HG03520 (cell line): ENCODE data around the gene ALDH4A1.
"Not testable (repeated sequence)": the region's sequence is repeated elsewhere in the genome, so short reads cannot be mapped to it uniquely, and the experiment has no call there.

Experiments used
- ATAC-seq: cut with Tn5 transposase; IDR thresholded peaks from one replicate; pipeline ENCODE4 v1.9.1; 2021; ENCODE audit warnings: mild to moderate bottlenecking, moderate library complexity; ENCODE audit not compliant: unreplicated experiment

The ALDH4A1 gene

DNA sequence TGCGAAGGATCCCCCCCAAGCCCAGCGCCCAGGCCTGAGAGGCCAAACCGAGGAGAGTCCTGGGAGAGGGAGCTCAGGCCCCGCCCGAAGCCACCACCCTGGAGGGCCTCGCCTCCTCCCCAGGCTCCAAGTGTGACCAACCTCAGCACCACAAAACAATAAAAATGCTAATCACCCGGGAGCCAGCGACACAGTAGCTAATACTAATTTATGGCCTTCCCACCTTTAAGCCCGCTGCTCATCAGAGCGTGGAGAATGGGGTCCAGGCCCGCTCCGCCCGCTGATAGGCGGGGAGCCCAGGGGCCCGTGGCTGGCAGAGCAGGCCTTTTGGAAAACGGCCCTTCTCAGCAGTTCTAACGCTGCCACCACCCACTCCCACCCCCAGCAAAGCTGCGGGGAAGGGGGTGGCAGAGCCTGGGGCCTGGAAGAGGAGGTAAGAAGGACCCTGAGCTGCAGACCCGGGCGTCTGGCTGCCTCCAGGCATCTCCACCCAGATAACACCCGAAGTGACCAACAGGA, 22.5 kb downstream of the ALDH4A1 start:
- ATAC-seq = no peak

GRCh38 chr1:18879215-18879790, 23.1 kb downstream of the ALDH4A1 start:
- ATAC-seq = no peak

DNA sequence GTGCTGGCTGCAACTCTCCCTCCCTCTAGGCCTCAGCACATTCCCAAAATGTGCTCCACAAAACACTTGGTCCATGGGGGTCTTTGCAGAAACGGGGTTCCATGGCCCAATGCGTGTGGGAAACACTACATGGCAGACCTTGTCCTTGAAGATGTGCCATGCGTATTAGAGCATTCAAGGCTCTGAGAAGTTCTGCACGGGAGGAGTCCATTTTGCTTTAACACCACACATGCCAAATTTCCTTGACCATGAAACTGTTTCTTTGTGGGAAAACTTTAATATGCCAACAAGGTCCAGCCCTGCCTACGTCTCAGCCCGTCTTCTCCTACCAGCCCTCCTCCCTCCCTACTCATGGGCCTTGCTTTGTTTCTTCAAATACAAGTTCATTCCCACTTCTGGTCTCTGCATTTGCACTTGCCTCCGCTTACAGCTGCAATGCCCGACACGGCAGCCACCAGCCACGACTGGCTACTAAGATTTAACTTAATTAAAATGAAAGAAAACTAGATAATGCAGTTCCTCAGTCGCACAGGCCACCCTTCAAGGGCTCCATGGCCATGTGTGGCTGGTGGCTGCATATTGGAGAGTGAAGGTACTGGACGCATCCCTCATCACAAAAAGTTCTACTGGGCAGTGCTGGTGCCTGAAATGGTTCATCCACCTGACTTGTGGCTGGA, 23.7 kb downstream of the ALDH4A1 start:
- ATAC-seq = no peak

DNA sequence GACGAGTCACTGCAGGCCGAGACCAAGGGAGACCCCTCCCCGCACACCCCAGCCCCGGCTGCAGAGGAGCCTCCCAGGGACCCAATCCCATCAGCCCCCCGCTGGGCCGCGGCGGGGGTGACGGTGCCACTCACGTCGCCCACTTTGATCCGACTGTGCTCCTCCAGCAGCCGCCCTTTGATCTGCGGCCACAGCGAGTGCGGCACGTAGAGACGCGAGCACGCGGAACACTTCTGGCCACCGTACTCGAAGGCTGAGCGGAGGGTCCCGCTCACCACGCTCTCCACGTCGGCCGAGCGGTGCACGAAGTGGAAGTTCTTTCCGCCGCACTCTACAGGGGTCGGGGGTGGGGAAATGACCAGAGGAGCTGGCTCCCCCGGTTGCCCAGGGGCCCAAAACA, 25.1 kb downstream of the ALDH4A1 start:
- no peak for ATAC-seq

DNA sequence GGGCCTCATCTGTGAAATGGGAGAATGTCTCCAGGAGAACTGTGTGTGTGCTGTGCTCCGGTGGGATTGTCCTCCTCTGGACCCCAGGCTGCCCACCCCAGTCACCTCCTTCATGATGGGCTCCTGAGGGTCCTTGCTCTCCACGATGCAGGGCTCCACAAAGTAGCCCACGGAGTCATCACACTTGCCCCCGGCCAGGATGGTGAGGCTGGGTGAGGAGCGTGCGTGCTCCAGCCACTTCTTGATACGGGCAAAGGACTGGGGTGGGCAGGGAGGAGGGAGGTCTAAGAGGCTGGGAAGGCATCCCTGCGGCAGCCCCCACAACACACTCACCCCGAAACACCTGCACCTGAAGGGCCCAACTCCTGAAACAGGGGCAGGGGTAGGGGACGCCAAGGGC, 26.1 kb downstream of the ALDH4A1 start:
- ATAC-seq = no peak

DNA sequence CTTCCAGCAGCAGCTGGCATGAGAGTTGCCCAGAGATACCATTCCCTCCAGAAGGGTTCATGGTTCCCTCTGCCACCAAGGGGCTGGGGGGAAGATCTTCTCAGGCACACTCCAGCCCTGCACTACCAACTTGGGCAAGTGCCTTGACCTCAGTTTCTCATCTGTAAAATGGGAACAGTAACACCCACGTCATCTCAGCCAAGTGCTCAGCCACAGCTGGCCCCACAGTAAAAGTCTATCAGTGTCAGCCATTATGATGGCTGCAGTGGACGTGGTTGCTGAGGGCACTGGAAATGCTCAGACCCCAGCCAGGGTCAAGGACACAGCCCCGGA, 26.6 kb downstream of the ALDH4A1 start:
- no peak for ATAC-seq

- ATAC-seq = no peak
Observed at GRCh38 chr1:18875107-18875795, 27.1 kb downstream of the ALDH4A1 start.

GRCh38 chr1:18874600-18874999, 27.8 kb downstream of the ALDH4A1 start:
- ATAC-seq = no peak

DNA sequence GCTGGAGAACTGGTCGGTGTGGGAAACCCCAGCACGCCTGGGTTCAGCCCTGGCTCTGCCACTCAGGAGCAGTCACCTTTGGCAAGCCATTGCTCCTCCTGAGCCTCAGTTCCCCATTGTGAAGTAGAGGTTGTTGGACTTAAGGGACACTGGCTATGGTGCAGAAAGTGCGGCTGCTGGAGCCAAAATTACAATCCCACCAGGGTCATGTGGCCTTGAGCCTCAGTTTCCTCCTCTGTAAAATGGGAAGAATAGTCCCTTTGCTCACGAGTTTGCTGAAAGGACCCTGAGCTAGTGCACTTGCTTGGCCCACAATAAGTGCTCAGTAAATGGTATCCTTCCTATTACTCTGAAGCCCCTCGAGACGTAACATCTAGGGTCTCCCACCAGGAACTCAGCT, 28.3 kb downstream of the ALDH4A1 start:
- no peak for ATAC-seq

- ATAC-seq = no peak
Observed at GRCh38 chr1:18872071-18872611, 30.2 kb downstream of the ALDH4A1 start.

- no peak for ATAC-seq
Observed at GRCh38 chr1:18871401-18872070, 30.8 kb downstream of the ALDH4A1 start.

- no peak for ATAC-seq
Observed at GRCh38 chr1:18870957-18871356, 31.4 kb downstream of the ALDH4A1 start.

- ATAC-seq = not testable (repeated sequence)
Observed at GRCh38 chr1:18870595-18870865, 31.8 kb downstream of the ALDH4A1 start.

DNA sequence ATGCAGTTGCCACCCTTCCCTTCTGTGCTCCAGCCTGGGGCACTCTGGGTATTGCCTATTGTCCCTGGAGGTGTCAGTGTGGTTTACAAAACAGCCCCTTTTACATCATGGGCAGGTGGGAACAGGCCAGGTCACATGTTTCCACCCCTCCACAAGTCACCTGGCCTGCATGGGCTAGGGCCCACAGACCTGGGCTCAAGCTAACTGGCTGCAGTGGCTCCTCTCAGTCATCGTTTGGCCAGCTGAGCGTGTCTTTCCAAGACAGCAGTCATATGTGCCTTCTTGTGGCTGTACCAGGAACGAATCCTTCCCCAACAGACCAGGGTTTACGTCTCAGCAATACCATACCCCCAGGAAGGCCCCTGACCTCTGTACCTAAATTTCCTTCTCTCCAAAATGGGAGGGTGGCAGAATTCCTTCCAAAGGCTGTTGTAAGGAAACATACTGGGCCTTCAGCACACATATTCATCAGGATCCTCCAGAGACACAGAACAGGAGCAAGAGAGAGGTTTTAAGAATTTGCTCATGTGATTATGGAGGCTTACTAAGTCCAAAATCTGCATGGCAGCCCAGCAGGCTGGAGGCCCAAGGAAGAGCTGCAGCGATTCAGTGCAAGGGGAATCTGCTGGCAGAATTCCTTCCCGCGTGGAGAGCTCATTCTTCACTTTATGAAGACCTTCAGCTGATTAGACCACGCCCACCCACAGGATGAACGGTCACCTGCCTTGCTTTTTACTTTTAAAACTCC, 32.3 kb downstream of the ALDH4A1 start:
- no peak for ATAC-seq

DNA sequence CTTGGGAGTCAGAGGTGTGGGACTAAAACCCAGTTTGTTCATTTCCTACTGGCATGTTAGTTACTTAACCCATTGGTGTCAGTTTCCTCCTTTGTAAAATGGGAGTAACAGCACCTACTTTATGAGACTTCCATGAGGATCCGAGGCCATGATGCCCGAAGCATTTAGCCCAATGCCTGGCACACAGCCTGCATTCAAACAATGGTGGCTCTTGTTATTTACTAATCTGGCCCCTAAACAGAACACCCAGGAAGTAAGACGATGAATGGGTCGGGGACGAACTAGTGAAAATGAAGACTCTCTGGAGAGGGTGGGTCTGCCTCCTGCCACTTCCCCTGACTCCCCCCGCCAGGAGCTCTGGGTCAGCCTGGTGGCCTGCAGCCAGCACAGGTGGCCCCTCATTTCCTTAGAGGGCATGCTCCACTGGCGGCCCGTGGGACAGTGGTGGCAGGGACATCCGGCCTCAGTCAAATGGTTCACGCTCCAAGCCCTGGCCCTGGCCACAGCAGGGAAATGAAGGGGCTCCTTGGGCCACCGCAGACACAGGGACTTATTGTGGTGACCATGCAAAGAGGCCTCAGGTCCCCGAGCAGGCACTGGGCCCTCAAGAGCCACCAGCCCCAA, 33.4 kb downstream of the ALDH4A1 start:
- no peak for ATAC-seq

- no peak for ATAC-seq
Observed at GRCh38 chr1:18868354-18868753, 34.0 kb downstream of the ALDH4A1 start.

GRCh38 chr1:18866846-18867245, 35.5 kb downstream of the ALDH4A1 start:
- no peak for ATAC-seq

DNA sequence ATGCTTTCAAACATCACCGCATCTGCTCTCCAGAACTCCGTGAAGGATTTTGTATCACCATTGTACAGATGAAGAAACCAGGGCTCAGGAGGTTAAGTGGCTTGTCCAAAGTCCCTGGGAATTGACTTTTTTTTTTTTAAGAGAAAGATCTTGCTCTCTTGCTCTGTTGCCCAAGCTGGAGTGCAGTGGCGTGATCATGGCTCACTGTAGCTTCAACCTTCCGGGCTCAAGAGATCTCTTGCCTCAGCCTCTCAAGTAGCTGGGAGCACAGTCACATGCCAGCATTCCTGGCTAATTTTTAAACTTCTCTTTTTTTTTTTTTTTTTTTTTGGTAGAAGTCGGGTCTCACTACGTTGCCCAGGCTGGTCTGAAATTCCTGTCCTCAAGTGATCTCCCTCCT, 36.0 kb downstream of the ALDH4A1 start:
- ATAC-seq = no peak

GRCh38 chr1:18865176-18865575, 37.2 kb downstream of the ALDH4A1 start:
- ATAC-seq = no peak

GRCh38 chr1:18861590-18861989, 40.8 kb downstream of the ALDH4A1 start:
- ATAC-seq = no peak

DNA sequence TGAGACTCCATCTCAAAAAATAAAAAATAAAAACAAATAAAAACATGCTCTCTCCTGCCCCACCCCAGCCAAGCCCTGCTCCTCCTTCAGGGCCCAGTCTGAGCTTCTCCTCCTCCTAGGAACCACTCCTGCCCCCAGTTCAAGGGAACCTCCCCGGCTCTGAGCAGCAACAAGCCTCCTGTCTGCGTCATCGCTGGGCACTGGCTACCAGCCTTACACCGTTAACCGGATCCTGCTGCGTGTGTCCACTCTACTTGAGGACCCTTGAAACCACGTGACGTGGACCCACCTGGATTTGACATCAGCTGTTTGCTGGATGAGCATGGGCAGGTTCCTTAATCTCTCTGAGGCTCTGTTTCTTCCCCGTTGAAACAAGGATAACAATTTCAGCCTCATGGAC, 41.3 kb downstream of the ALDH4A1 start:
- ATAC-seq = no peak
